ENCODE results near the gene MLXIP. TPM values are rescaled to one million over a fixed set of nuclear protein-coding genes. Genes with fewer than 3 reads are reported as not detected.
A peak's percentile ranks its signal among the peaks of the same experiment; 100 is the strongest.

The MLXIP gene
- total and polyA plus RNA-seq, 2 of the 13 experiments (the other 11 are each of a cell fraction or from before 2014, with no cell fraction given) = 5.3 to 6.7 TPM

- WGBS (ENCODE audit: low lambda C conversion rate) = 28% methylated on average over 3 of the region's 4 CpGs
- H3K79me2 ChIP-seq (ENCODE audit: insufficient read depth, low read length) = no peaks in the 10 kb centered on the region
- DNase-seq (ENCODE audit: low spot score) = no peak
- intact Hi-C loops (cut with micrococcal nuclease; ENCODE audit: unreplicated experiment) (no loop called here), in situ Hi-C loops (cut with HindIII; ENCODE audit: extremely low pct_ligation_motif_present, low pct_unique_long_range_greater_than_20kb) (loop anchor here (5.0 kb wide), 1 partner anchor 53 kb away; no protein-coding TSS in a partner anchor)
- ChIA-PET CTCF (ENCODE audit: low intra/inter-chr PET ratio, low total read pairs) (no interaction called here), POLR2A (no interaction called here)
- peaks cover 45% of the 10 kb centered on the region for H3K4me1 ChIP-seq (ENCODE audit: insufficient read depth, low read length)
- H3K27me3 ChIP-seq (ENCODE audit: control insufficient read depth in 1 of 2, insufficient read depth in 2 of 2, low read length in 2 of 2) = peaks cover 2 to 49% of the 10 kb centered on the region in 2 experiments; a peak in 4 of 5 replicates
- H3K27ac ChIP-seq (ENCODE audit: extremely low read length, insufficient read depth, low read length) = no peak overlapping the region
- BruUV-seq (replicated peaks) = no TSS peak
- no peak for TF ChIP-seq SMARCE1 (IDR thresholded peaks at IDR 0.05; ENCODE audit: borderline replicate concordance)
- no peak for TF ChIP-seq RORA (CRISPR knock-in tag; IDR thresholded peaks at IDR 0.05)
- peak; percentile 97 for TF ChIP-seq ZNF317 (CRISPR knock-in tag; IDR thresholded peaks at IDR 0.05)
- no peak overlapping the region for H3K4me2 ChIP-seq (ENCODE audit: low read depth, low read length)
- H2AFZ ChIP-seq (ENCODE audit: low read length) = no peak overlapping the region
- ATAC-seq = no peak
- no peak overlapping the region for H3K9ac ChIP-seq (ENCODE audit: insufficient read depth, low read depth, low read length)
- no peaks in the 10 kb centered on the region for H3K9me3 ChIP-seq (ENCODE audit: low read length)
- H3K36me3 ChIP-seq (replicated peaks in 1 of 2; ENCODE audit: control insufficient read depth in 1 of 2, insufficient read depth in 2 of 2, low read length in 2 of 2) = no peaks in the 10 kb centered on the region
- no peaks in the 10 kb centered on the region for H4K20me1 ChIP-seq (ENCODE audit: insufficient read depth, low read length)
- no peak for FAIRE-seq
- no peak overlapping the region for H3K4me3 ChIP-seq (replicated peaks in 1 of 3; ENCODE audit: insufficient read depth in 1 of 3, low read depth in 2 of 3, low read length in 3 of 3)
Measured at GRCh38 chr12:122195405-122195804, 116.8 kb downstream of the MLXIP start.

Other genes starting within 250 kb of the MLXIP start
- 120 and 138 TPM in 2 replicates for gene HPD, start 219.9 kb upstream of the MLXIP start, total RNA-seq (2016; rRNA removed; fragmentation: Illumina TruSeq; extraction: Trizol)
- gene HPD, start 219.9 kb upstream of the MLXIP start, polyA plus RNA-seq (2011; rRNA removed) = 195 and 197 TPM in 2 replicates
- 61.1 and 73.9 TPM in 2 replicates for gene PSMD9, start 190.0 kb upstream of the MLXIP start, total RNA-seq (2016; rRNA removed; fragmentation: Illumina TruSeq; extraction: Trizol)
- gene PSMD9, start 190.0 kb upstream of the MLXIP start, polyA plus RNA-seq (2011; rRNA removed) = 41.4 and 53.5 TPM in 2 replicates
- gene CFAP251, start 160.2 kb upstream of the MLXIP start, total RNA-seq (2016; rRNA removed; fragmentation: Illumina TruSeq; extraction: Trizol) = 0.07 and 0.42 TPM in 2 replicates
- gene CFAP251, start 160.2 kb upstream of the MLXIP start, polyA plus RNA-seq (2011; rRNA removed) = 0.30 and 0.47 TPM in 2 replicates
- 6.2 and 6.3 TPM in 2 replicates for gene BCL7A, start 56.9 kb upstream of the MLXIP start, total RNA-seq (2016; rRNA removed; fragmentation: Illumina TruSeq; extraction: Trizol)
- 4.1 and 5.4 TPM in 2 replicates for gene BCL7A, start 56.9 kb upstream of the MLXIP start, polyA plus RNA-seq (2011; rRNA removed)
- gene IL31, start 95.5 kb downstream of the MLXIP start, total RNA-seq (2016; rRNA removed; fragmentation: Illumina TruSeq; extraction: Trizol) = not detected in 2 replicates
- gene IL31, start 95.5 kb downstream of the MLXIP start, polyA plus RNA-seq (2011; rRNA removed) = not detected in 2 replicates
- gene LRRC43, start 104.4 kb downstream of the MLXIP start, total RNA-seq (2016; rRNA removed; fragmentation: Illumina TruSeq; extraction: Trizol) = not detected in 2 replicates
- gene LRRC43, start 104.4 kb downstream of the MLXIP start, polyA plus RNA-seq (2011; rRNA removed) = not detected in 2 replicates
- gene B3GNT4, start 125.0 kb downstream of the MLXIP start, total RNA-seq (2016; rRNA removed; fragmentation: Illumina TruSeq; extraction: Trizol) = 0.04 TPM in 1 of 2 replicates, not detected in the other
- gene B3GNT4, start 125.0 kb downstream of the MLXIP start, polyA plus RNA-seq (2011; rRNA removed) = 0.21 and 0.57 TPM in 2 replicates
- gene DIABLO, start 147.3 kb downstream of the MLXIP start, total RNA-seq (2016; rRNA removed; fragmentation: Illumina TruSeq; extraction: Trizol) = 70.9 and 82.4 TPM in 2 replicates
- gene DIABLO, start 147.3 kb downstream of the MLXIP start, polyA plus RNA-seq (2011; rRNA removed) = 19.4 and 20.7 TPM in 2 replicates
- gene VPS33A, start 187.7 kb downstream of the MLXIP start, total RNA-seq (2016; rRNA removed; fragmentation: Illumina TruSeq; extraction: Trizol) = 43.6 and 58.0 TPM in 2 replicates
- 11.0 and 11.2 TPM in 2 replicates for gene VPS33A, start 187.7 kb downstream of the MLXIP start, polyA plus RNA-seq (2011; rRNA removed)